Dermis blood vessel endothelial cell (primary cell): ENCODE data around the gene PODNL1. TPM values are rescaled to one million over a fixed set of nuclear protein-coding genes. Genes with fewer than 3 reads are reported as not detected.

Source experiments
- DNase-seq: peaks from one replicate; pipeline ENCODE4 v3.0.0; 2010
- total RNA-seq: library from RNA; depleted of rRNA; stranded (reverse); fragments of >200 nt; gene quantifications from 2 replicates; pipeline ENCODE4 v1.2.3, GENCODE V29; 2014

PODNL1 gene
- total RNA-seq, 1 donor from 2014 or later: 0.34 TPM

GRCh38 chr19:13956365-13956744, 18.1 kb upstream of the PODNL1 start:
- no peak for DNase-seq

DNA sequence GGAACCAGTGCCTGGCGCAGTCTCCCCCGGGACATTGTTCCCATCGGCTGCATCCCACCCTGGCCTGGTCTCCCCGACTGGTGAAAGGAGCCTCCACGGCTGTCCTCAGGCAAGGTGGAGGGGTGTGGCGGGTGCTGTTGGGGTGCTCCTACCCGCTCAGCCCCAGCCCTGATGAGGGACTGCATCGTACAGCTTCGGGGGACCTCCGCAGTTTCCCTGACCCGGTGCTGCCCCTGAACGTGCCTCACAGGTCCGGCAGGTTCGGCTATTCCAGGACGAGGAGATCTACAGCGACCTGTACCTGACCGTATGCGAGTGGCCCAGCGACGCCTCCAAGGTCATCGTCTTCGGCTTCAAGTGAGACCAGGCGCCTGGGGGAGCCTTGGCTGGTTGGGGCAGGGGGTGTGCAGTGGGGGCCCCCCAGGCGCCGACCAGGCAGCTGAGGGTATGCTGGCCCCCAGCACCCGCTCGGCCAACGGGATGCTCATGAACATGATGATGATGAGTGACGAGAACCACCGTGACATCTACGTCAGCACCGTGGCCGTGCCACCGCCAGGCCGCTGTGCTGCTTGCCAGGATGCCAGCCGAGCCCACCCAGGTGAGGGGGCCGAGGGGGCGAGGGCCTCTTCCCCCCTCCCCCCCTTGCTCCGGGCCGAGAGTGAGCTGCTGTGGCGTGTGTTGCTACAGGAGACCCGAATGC, 17.6 kb upstream of the PODNL1 start:
- no peak for DNase-seq

DNA sequence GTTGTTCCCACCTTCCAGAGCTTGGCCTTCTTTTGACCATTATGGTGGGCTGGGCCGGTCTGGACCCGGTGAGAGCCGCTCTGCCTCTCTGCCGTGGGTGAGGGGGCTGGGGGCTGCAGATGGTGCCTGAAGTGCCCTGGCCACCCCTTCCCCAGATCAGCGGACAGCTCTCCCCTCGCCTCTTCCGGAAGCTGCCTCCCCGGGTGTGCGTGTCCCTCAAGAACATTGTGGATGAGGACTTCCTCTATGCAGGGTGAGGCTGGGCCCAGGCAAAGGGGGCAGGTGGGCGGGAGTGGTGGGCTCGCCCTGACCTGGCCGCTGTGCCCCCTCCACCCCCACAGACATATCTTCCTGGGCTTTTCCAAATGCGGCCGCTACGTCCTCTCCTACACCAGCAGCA, 16.0 kb upstream of the PODNL1 start:
- DNase-seq: no peak

DNA sequence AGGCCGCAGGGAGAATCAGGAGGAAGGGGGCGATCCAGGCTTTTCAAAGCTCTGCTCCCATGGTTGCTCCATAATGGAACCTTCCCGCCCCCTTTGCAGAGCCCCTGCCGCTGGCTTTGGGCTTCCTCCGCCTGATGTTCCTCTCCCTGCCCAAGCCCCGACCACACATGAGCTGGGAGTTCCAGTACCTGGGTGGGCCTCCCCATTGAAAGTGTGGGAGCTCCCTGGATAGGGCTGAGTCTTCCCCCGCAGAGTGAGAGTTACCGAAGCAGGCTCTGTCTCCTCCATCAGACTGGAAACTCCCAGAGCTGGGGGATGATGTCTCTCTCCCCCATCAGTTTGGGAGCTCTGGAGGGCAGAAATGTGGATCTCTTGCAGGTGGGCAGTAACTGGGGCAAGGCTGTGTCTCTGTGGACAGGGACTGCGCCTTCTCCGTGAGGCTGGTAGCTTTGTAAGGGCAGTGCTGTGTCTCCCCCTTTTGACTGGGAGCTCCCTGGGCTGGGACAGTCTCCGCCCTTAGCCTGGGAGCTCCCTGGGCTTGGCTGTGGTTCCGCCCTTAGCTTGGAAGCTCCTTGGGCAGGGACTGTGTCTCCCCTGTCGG, 14.8 kb upstream of the PODNL1 start:
- peak; percentile 53 for DNase-seq

- DNase-seq: peak; percentile 100
These were observed 14.1 kb upstream of the PODNL1 start, which contains the start of gene DCAF15 for GRCh38 chr19:13952154-13952930. Gene DCAF15 (plus strand): TSS chr19:13952509. CDS start chr19:13952513, 4 bp downstream.

GRCh38 chr19:13951799-13952153, 13.6 kb upstream of the PODNL1 start:
- DNase-seq: peak; percentile 10

DNA sequence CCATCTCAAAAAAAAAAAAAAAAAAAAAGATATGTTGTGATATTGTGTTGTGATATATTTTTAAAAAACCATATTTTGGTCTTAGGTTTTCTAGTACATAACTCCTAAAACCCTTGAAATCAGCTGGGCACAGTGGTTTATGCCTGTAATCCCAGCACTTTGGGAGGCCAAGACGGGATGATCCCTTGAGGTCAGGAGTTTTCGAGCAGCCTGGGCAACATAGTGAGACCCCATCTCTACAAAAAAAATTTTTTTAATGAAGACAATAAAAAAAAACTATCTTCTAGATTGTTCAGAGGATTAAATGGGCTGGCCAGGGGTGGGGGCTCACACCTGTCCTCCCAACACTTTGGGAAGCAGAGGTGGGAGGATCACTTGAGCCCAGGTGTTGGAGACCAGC, 12.8 kb upstream of the PODNL1 start:
- DNase-seq: no peak

DNA sequence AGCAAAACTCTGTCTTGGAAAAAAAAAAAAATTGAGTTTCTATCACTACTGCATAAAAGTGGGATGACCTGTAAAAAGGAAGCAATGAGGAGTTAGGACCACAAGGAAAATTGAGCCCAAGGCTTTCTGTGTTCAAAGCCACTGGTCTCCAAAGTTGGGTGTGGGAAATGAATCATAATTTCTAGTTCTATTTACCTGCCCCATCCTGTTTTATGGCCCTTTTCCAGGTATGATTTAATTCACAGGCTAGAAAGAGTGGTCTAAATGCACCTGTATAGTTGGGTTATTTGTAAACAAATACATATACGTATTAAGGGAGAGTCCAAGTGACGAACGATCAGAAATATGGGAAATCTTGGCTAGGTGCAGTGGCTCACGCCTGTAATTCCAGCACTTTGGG, 8.2 kb upstream of the PODNL1 start:
- DNase-seq: no peak

- DNase-seq: peak; percentile 35
These were observed 3.9 kb upstream of the PODNL1 start for GRCh38 chr19:13942023-13942684.

GRCh38 chr19:13937479-13938300, 527 bp downstream of the PODNL1 start:
- no peak for DNase-seq

DNA sequence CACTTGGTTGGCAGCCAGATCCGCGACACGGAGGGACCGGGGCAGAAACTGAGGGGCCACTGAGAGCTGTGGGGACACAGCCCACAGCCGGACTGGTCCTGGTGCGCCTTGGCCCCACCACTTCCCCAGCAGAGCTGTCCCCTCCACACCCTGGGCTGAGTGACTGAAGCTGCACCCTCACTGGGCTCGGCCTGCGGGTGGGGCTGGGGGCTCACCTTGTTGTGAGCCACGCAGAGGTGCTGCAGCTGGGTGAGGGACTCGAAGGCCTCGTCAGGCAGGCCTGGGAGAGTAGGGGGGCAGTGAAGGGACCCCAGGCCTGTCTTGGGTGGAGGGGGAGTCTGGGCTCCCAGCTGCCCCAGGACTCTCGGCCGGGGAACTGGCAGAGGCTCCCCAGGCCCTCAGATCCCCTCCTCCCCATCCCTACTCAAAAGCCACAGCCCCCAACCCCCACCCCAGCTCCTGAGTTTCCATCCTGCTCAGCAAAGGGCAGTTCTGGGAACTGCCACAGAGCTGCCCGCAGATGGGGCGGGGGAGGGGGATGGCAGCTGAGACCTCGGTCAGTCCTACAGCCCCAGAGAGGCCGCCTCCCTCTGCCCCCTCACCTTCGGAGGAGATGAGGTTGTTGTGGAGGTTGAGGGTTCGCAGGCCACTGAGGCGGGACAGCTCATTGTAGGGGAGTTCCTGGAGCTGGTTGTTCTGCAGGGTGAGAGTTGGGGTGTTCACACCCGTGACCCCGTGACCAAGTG, 2.3 kb downstream of the PODNL1 start:
- no peak for DNase-seq

GRCh38 chr19:13934785-13935109, 3.5 kb downstream of the PODNL1 start:
- DNase-seq: no peak

GRCh38 chr19:13932911-13933393, 5.3 kb downstream of the PODNL1 start:
- no peak for DNase-seq

GRCh38 chr19:13932149-13932637, 6.0 kb downstream of the PODNL1 start:
- DNase-seq: no peak

DNA sequence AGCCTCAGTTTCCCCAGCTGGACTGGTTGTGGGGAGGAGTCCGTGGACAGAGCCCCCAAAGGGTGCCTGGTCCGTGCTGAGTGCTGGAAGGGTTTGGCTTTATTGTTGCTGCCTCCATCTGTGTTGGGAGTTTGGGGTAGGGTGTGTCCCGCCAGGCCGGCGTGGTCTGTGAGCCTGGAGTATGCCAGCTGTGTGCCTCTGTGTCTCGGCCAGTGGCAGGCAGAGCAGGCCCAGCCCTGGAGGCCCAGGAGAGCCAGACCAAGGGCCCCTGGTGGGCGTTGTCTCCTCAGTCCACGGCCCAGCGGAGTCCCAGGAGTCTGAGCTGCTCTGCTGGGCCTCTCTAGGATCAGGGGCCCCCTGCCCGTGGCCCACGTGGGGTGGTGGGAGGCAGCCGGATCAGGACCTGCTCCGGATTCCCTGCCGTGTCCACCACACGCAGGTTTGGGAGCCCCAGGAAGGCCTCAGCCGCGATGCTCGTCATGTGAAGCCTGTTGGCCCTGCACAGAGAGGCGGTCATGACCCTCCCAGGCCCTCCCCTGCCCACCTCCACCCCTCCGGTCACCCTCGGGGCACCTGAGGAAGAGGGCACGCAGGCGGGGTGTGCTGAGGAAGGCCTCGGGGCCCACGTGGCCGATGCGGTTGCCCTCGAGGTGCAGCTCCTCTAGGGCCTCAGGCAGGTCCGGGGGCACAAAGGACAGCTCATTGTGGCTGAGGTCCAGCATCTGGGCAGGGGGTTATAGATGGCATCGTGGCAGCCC, 6.6 kb downstream of the PODNL1 start:
- DNase-seq: no peak

DNA sequence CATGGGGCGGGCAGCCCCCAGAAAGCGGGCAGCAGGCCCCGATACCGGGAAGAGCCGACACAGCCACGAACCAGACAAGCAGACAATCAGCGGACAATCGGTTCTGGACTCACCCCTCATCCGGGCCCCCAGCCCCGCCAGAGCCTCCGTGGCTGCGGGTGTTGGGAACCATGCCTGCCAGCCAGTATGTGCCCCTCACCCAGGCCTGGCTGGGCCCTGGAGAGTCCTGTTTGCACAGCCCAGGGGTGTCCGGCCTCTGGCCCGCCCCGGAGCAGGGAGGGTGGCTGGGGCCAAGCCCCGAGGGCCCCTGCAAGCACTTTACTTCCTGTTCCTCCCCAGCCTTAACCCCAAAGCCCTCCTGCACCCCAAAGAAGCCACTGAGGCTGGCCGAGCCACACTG, 7.8 kb downstream of the PODNL1 start:
- DNase-seq: no peak

GRCh38 chr19:13929956-13930355, 8.3 kb downstream of the PODNL1 start:
- DNase-seq: no peak

DNA sequence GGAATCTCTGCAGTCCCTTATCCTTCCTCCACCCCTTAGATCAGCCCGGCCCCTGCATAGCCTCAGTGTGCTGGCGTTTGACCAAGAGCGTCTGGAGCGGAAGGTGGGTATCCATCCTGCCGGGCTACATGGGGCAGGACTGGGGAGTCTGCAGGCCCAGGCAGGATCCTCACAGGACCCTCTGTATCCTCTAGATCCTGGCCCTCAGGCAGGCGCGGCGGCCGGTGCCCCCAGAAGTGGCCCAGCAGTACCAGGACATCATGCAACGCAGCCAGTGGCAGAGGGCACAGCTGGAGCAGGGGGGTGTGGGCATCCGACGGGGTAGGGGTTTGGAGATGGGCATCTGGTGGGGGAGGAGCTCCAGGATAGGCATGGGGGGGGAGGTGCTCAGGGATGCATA, 8.9 kb downstream of the PODNL1 start:
- no peak for DNase-seq

- no peak for DNase-seq
These were observed 11.5 kb downstream of the PODNL1 start for GRCh38 chr19:13926715-13927114.

GRCh38 chr19:13926010-13926409, 12.2 kb downstream of the PODNL1 start:
- no peak for DNase-seq
